CD4-positive, alpha-beta T cell treated with Interleukin-17A for 4 hours (primary cell): Measurements from ENCODE around the gene SLC39A2.
"Not testable (repeated sequence)": the region's sequence is repeated elsewhere in the genome, so short reads cannot be mapped to it uniquely, and the experiment has no call there.

Experiments
- DNase-seq: peaks from one replicate; pipeline ENCODE4 v3.0.0-alpha.2; 2020; ENCODE audit warnings: mixed read lengths

The SLC39A2 gene

DNA sequence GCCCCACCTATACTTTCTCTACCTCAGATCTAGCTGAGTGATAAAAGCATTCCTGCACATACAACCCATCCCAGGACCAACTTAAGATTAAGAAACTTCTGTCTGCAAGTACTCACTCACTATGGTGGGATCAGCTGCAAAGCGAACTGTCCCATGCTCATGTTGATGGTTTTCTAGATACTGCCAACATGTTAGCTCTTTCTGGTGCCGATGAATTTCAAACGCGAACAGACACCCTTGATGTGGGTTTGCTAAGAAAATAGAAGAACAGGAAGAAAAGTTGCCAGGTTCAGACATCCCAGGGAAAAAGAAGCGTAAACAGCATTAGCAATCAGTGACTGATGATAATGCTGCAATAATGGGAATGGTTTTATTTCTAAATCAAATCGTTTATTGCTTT, 1.5 kb upstream of the SLC39A2 start:
- no peak for DNase-seq

- DNase-seq: no peak
These were observed 954 bp upstream of the SLC39A2 start for GRCh38 chr14:20998139-20998538.

DNA sequence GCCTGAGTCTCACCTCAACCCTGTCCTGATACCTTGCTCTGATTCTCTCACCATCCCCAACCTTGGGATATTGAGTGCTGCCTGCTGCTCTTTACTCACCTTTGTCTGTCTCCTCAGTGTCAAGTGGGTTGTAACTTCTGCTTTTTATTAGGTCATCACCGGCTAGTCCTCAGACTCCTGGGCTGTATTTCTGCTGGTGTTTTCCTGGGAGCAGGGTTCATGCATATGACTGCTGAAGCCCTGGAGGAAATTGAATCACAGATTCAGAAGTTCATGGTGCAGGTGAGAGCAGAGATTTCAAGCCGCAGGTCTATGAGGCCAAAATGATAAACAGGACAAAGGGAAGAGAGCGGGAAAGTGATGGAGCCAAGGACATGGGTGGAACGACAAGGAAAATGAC, 498 bp downstream of the SLC39A2 start:
- DNase-seq: no peak

- DNase-seq: no peak
These were observed 2.1 kb downstream of the SLC39A2 start for GRCh38 chr14:21001218-21001617.

DNA sequence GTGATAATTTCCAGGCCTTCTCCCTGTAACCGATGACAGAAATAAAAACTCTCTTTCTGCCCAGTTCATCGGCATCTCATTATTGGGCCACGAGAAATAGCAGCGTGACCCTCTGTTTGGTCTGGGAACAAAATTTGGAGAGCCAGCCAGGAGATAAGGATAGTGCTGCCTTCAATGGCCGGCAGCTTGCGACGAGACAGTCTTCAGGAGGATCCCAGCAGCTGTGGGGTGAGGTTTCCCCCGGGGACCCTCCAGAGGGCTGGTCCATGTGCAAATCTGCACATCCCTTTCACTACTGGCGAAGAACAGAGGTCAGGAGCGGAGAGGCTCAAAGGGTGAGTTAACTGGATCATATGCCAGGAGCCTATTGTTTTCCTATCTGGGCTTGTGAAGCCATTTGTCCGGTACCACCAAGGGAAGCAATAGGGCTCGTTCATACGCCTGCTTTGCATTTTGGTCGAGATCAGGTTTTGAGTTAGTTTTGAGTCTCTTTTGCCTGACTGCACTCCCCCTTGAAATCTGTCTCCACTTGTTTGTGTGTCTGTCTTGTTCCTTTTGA, 4.8 kb downstream of the SLC39A2 start:
- DNase-seq: no peak

DNA sequence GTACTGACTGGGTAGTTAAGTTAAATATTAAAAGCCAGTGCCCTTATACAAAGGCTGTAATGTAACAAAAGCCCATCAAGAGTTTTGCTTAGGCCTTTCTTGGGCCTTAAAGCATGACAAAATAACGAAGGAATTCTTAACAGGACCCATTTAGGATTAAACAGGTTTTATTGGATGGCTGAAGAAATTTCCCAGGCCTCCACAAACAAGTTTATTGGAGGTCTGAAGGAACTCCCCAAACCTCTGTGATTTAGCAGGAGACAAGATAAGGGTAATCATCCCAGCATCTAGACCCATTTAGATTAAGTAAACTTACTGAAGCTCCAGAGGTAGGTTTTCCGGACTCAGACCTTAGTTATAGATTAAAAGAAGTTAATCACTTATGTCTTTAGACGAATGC, 10.6 kb downstream of the SLC39A2 start:
- not testable (repeated sequence) for DNase-seq

GRCh38 chr14:21011136-21011535, 12.0 kb downstream of the SLC39A2 start:
- DNase-seq: no peak

DNA sequence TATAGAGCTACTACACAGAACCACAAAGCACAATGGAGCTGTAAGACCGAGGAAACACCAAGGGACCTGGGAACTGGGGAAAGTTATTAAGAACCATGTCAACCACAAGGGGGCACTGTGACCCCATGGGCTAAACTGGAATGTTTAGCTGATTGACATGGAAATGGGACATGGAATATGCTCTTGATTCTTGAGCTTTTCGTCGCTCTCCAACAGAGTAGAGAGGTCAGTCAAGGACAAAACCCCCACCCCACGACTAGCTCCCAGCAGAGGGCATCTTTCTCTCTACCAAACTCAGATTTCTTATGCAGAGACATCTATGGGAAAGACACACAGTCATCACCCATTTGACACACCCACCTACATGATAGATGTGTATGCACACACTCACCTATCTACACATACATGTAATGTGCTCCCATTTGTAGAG, 15.7 kb downstream of the SLC39A2 start:
- peak; percentile 91 for DNase-seq

DNA sequence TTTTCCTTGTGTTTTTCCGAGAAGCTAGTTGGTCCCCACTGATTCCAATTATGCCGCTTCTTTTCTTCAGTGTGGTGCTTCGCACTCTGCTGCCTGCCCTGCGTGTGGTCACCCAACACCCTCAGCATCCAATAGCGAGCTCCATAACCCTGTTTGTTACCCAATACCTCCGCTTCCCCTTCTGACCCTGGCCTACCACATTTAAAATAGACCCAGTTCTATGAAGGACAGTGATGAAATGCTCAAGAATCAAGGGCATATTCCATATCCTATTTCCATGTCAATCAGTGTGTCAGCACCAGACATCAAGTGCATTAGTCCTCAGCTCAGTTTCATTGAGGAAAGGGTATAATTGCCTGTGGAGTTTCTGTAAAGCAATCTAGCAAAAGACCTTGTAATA, 16.2 kb downstream of the SLC39A2 start:
- DNase-seq: no peak

DNA sequence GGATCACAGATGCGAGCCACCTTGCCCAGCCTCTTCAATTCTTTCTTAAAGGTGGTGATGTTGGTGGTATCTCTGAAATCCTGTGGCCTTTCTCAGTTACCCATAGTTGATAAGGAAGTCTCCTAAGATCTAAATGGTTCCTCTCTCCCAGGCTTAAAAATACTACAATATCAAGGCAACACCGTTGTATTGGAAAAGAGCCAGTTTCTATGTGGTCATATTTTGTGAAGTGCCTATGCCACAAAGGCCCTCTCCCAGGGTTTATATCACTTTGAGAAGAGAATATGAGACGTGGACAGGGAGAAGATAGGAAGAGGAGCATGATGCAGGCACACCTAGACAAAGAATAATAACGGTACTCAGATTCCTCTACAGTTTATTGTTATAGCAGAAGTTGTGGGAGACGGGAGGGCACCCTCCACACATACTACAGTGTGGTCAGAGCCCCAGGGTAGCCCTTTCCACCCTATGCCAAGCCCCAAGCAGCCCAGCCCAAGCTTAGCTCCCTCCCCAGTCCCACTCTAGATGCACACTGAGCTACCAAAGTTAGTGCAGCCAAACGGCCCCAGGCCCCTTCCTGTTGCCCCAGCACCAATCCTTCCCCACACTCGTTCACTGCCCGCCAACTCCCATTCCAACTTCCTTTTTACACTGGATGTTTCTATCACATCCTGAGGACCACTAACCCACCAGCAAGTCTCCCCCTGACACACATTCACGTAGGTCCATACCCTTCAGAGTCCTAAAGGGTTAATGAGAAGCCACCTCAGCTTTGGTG, 17.5 kb downstream of the SLC39A2 start:
- no peak for DNase-seq

DNA sequence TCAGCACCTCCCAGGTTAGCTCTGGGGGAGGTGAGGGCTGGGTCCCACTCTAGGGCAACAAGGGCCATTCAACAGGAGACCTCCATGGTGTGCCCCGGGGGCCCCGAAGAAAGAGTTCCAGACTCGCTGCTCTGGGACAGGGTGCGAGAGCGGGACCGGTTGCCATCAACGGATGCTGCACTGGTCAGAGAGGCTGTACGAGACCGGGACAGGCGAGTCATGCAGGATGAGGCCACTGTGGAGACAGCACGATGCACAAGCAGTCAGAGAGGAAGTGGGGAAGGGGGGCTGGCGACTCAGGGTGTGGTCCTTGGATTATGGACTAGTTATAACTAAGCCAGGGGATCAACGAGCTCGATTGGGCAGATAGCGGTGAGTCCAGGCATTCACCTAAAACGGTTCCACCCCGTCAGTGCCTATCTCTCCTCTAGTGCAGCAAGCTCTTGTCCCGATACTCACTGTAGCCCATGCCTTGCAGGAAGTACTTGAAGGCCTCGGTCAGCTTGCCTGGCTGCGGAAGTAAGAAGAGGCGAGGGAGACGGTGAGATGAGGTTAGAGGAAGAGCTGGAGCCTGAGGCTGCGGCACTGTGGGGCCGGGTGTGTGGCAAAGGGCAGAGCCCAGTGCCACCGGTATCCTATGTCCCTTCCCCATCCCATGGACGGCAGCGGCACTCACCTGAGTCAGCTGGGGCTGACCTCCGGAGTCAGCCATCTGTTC, 18.6 kb downstream of the SLC39A2 start:
- no peak for DNase-seq

DNA sequence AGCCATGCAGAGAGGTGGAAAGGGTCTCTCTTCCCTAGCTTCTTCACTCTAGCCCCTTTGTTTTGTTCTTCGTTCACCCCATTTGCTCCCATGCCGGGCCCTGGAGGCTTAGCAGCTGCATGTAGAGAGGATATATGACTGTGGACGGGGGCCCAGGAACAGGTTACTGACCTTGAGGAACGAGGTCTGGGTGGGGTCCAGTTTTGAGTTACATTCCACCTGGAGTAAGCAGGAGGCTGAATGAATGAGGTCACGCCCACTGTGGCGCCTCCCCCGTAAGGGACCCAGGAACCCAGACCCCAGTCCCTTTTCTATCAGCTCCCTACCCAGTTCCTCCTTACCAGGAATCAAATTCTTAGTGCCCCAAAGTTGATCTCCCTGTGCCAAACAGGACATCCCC, 19.2 kb downstream of the SLC39A2 start:
- no peak for DNase-seq

- DNase-seq: no peak
These were observed 19.7 kb downstream of the SLC39A2 start for GRCh38 chr14:21018781-21019180.

DNA sequence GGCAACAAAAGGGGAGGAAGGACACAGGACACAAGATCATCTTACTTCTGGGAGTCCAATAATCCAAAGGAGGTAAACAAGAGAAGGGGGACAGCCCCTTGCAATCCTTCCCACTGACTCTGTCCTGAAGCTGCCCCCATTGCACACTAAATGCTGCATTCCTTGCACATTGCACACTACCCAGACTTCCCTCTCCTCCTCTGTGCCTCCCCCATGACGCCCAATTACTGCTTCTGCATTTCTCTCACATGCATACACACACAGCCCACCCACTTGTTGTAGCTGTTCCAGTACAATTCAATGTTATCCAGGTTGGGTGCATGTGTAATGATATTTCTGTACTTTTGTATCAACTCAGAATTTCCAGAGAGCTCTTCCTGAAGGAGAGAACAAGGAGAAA, 20.3 kb downstream of the SLC39A2 start:
- no peak for DNase-seq

- DNase-seq: no peak
These were observed 22.0 kb downstream of the SLC39A2 start for GRCh38 chr14:21020977-21021545.

- DNase-seq: no peak
These were observed 23.6 kb downstream of the SLC39A2 start for GRCh38 chr14:21022686-21023085.

- no peak for DNase-seq
These were observed 24.1 kb downstream of the SLC39A2 start for GRCh38 chr14:21023174-21023573.

DNA sequence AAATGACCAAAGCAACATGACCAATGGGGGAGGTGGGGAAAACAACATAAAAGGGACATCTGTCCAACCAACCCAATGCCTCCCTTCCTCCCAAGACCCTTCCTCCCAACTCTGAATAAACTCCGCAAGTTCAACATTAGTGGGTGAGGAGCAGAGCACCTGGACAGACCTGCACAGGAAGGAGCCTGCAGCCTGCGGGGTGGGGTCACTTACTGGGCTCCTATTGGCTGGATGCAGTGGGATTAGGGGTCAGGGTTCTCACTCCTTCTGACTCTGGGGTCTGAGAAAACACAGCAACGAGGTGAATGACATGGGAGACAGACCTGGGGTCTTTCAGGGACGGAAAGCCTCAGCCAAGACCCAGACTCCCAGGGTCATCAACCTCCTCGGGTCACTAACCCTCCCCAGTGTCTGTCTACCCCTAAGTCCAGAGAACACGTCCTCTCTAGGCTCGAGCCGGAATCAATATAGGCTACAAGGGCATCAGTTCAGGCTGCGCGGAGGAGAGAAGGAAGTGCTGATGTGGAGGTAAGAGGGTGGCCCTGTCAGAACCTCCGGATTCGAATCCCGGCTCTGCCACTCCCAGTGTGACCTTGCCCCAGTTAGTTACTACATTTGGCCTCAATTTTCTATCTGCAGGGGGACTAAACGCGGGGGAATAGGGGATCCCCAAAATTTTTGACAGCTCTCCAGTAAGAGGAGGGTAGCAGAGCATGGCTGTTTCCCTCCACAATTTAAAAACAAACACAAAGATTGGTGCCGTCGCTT, 24.9 kb downstream of the SLC39A2 start:
- DNase-seq: peak; percentile 53

- DNase-seq: peak; percentile 90
These were observed 25.7 kb downstream of the SLC39A2 start, which contains the start of gene NDRG2 for GRCh38 chr14:21024585-21025370. Gene NDRG2, minus strand, starts transcription at chr14:21025061. Its CDS starts 1,746 bp downstream, at chr14:21023315.

GRCh38 chr14:21025371-21026273, 26.5 kb downstream of the SLC39A2 start:
- DNase-seq: no peak
